RCC 7860 (cell line): ENCODE measurements around the gene UBE2QL1.

Experiments
- DNase-seq: peaks from one replicate; pipeline ENCODE4 v3.0.0-alpha.2; 2015; ENCODE audit warnings: low spot score
- FAIRE-seq: peaks from 2 replicates; lab custom pipeline; 2012; peaks lifted over from hg19 to GRCh38; lab: Jason Lieb, UNC

Gene UBE2QL1

DNA sequence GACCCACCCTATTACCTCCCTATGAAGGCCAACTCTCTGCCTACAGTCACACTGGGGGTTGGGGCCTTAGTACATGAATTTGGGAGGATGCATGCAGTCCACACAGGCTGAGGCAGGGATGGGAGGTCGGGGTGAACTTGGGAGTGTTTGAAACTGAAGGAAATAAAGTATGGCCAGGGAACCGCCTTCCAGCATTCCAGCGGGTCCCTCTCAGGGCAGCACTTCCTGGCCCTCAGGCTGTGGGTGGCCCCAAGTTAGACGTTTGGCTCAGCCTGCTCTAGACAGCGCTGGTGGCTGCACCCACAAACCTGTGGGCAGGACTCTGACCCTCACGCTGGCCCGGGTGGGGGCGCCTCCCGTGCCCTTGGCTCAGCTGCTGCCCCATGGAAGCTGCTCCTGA, 74.3 kb downstream of the UBE2QL1 start:
- FAIRE-seq, result no peak
- no peak for DNase-seq

DNA sequence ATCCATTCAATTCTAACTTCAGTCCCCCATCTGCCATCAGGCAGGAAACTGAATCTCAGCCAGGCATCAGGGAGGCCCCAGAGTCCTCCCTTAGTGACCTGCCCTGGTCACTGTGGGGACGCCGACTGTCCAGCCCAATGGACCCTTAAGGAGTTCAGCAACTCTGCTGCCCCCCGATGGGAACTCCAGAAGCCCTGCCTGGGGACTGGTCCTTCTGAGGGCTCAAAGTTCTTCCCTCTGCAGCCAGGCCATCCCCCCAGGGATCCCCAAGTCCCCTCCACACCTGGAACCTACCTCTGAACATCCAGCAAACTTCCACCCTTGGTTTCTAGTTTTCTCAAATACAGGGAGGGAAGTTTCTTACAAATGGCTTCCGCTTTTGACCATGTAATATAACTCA, 76.8 kb downstream of the UBE2QL1 start:
- FAIRE-seq, result no peak
- DNase-seq, result no peak

DNA sequence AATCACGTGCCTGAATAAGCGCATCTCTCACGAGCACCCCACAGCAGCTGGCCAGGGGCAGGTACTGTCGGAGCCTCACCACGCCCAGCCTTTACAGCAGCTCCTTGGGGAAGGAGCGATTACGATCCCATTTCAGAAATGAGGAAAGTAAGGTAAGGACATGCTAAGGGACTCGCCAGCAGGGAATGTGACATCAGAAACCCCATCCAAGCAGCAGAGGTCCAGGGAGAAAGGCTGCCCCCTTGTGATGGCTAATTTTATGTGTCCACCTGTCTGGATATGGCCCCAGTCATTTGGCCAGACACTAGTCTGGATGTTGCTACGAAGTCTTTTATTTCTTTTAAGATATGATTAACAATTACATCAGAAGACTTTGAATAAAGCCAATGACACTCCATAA, 77.3 kb downstream of the UBE2QL1 start:
- FAIRE-seq (no peak), DNase-seq (peak; percentile 40)

DNA sequence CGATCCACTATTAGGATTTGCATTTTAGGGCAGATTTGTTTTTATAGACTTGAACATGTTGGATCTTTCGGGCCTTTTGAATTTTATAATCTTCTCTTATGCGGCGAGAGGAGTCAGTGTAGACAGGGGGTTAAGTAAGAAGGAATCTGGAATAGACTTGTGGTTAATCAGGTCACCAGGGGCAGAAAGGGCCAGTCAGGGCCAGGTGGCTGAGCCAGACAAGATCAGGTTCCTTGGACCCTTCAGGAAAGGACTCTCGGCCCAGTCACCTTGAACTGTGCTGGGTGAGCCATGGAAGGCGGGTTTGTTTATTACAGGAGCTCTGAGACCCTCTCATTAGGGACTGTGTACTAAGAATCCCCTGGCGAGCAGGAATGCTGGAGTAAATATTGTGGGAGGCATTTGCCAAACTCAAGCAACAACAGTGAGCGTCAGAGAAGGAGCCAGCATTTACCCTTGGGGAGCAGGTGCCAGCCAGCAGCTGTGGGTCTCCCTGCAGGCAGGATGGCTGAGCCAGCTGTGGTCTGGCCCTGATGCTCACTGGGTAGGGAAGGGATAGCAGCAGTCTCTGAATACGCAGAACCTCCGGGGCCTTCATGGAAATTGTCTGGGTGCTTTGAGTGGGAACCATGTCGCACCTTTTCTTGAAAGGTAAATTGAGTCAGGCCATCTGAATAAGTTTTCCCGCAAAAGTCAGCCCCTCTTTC, 79.2 kb downstream of the UBE2QL1 start:
- DNase-seq, result no peak
- FAIRE-seq, result no peak

DNA sequence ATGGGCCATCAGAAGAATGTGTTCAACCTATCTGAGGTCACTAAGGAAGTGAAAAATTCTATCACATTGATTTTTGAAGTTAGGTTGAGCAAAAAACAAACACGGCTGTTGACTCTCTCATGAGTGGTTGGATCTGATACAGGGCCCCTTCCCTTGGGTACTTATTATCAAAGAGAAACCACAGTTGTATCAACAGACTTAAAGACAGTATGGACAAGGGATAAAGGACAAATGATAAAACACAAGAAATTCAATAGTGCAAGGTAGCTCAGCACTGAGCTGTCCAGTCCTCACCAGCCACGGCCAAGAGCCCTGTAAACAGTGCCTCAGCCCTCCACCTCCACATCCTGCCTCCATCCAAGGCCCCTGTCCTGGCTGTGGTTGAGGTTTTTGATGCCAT, 86.9 kb downstream of the UBE2QL1 start:
- DNase-seq (no peak), FAIRE-seq (no peak)

DNA sequence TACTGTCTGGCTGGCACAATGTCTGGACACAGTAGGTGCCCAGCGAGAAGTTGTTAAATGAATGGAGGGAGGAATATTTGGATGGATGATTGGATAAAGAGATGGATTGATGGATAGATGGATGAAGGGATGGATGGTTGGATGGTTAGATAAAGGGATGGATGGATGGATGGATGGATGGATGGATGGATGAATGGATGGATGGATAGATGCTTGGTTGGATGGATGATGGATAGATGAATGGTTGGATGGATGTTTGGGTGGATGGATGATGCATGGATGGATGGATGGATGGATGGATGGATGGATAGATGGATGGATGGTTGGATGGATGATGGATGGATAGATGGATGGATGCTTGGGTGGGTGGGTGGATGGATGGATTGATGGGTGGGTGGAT, 90.4 kb downstream of the UBE2QL1 start:
- DNase-seq (no peak), FAIRE-seq (no peak)

DNA sequence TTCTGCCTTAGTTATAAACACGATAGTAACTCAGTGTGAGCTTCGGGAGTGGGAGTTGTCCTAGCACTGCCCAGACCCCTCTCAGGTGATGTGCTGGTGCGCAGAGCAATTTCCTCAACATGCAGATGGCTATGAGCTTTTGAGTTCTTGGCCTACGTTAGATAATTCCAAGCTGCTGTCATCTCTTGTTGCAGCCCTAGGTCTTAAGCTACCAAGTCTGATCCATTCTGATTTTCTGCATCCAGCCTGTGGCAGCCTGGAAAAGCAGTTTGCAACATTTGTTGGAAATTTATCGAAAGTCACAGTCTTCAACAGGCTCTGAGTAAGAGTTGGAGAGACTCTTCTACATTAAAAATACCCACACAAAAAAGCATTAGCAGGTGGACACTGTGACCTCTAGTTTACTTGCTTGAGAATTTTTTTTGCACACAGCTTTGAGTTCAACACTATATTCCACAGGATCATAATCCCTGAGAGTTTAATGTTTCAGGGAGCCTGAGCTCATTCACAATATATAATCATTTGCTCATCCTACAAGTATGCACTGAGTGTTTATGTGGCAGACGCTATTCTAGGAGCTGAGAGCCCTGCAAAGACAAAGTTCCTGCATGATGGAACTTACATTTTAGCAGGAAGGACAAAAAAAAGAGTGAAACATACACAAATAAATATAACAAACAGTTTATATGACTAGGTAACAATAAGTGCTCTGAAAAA, 91.6 kb downstream of the UBE2QL1 start:
- DNase-seq, result no peak
- no peak for FAIRE-seq

DNA sequence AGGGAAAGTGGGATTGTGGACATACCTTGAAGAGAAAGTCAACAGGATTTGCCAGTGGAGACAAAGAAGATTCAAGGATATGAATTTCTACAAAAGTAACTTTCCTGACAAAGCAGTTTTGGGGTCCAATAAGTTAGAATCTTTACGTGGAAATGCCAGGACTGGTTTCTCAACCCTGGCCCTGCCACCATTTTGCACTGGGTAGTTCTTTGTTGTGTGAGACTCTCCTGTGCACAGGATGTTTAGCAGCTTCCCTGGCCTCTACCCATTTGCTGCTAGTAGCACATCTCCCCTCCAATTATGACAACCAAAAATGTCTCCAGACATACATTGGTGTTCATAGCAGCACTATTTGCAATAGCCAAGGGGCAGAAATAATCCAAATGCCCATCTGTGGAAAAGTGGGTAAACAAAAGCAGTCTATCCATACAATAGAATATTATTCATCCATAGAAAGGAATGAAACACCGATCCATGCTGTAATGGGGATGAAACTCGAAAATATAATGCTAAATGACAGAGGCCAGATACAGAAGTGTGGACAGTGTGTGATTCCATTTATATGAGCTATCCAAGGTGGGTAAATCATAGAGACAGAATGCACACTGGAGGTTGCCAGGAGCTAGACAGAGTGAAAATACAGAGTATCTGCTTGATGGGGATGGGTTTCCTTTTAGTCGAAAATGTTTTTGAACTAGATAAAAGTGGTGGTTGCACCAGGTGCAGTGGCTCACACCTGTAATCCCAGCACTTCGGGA, 92.8 kb downstream of the UBE2QL1 start:
- FAIRE-seq (no peak), DNase-seq (no peak)

DNA sequence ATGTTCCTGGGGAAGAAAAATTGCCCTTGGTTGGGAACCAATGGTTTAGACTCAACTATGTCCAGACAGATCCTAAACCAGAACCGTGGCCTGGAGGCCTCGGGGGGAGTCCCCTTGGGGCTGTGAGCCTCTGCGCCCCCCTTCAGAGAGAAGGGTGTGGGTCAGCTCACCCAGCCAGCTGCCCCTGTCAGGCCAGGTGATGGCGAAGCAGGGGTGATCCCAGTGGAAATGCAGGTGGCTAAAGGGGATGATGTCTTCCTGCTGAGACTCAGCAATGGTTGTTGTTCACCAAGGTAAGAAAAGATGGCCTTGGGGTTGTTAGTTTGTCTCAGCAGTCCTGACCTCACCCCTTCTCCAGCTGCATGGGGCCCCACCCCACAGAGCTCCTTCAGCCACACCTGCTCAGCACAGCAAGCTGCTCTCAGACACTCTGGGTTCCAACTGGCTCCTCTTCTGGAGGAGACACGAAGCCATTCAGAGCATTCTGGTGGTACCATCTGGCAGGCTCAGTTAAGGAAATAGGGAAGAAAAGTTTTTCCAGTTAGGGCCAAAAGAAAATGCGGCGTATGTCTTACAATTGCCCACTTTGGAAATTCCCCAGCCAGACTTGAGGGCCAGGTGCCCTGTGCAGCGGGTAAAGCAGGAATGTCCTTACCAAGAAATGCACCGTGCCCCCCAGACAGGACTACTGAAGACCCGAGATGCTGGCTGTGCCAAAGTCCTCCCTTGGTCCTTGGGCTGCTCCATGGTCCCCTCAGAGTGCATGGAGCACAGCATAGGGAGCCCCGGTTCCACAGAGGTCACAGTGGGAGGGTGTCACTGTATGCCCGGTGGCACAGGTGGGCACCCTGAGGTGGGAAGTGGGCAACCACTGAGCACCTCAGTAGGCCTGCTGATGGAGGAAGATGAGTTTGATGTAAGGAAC, 94.0 kb downstream of the UBE2QL1 start:
- FAIRE-seq (no peak), DNase-seq (no peak)

DNA sequence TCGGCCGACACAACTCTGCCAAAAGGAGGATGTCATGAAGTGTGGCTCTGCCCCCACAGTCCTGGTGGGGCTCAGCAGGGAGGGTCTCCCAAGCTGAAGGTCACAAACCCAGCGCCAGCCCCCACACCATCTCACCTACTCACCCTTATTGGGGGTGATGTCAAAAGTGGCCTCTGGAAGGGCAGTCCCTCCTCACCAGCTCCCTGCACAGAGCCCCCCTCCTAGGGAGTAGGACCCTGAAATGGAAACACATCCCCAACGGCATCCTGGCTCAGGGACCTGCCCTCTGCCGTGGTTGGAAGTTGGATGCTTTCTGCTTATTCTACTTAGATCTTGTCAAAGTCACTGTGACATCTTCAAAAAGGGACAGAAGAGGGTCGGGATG, 94.7 kb downstream of the UBE2QL1 start:
- FAIRE-seq (no peak), DNase-seq (no peak)

DNA sequence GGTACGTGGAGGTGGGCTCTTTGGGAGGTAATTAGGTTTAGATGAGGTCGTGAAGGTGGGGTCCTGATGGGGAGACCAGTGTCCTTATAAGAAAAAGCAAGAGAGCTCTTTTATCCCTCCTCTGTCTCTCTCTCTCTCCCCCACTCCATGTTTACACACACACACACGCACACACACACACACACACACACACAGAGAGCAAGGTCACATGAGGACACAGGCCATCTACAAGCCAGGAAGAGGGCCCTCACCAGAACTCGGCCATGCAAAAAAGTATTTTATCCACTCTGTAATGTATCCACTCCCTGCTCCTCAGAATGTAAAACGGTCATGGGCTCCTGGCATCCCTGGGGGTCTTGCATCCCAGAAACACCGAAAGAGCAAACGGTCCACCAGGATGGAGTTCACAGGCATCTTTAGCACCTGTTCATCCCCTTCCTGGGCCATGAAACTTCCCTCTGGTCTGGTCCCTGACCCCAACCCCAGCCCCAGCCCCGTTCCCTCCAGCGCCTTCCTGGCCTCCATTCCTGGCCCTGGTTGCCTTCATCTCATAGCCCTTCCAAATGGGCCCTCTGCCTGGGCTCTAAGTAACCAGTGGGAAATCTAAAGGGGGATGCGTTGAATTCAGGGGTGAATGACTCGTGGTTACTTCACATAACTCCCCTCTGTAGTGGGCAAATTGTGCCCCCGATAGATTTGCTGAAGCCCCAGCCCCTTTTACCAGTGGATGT, 95.3 kb downstream of the UBE2QL1 start:
- FAIRE-seq, result no peak
- DNase-seq, result no peak
